D721Med (cell line): ENCODE results near the gene SYNJ2.

Experiments used
- DNase-seq: peaks from one replicate; pipeline ENCODE4 v3.0.0; 2011; ENCODE audit warnings: low spot score; ENCODE audit not compliant: insufficient read length
- FAIRE-seq: peaks from 2 replicates; lab custom pipeline; 2011; peaks lifted over from hg19 to GRCh38; lab: Jason Lieb, UNC
- CTCF ChIP-seq: IDR thresholded peaks from 2 replicates; pipeline ENCODE4 v1.5.1; 2012; ENCODE audit warnings: mild to moderate bottlenecking, control low read depth; ENCODE audit not compliant: insufficient read depth; ENCODE audit errors: missing control alignments

The SYNJ2 gene

GRCh38 chr6:157983406-157984119 lies 1.9 kb downstream of the SYNJ2 start:
- no peak for FAIRE-seq
- TF ChIP-seq CTCF, result no peak
- no peak for DNase-seq

- no peak for TF ChIP-seq CTCF
- DNase-seq (no peak), FAIRE-seq (no peak)
These were observed 2.5 kb downstream of the SYNJ2 start for GRCh38 chr6:157984128-157984527.

GRCh38 chr6:157984686-157985225 lies 3.1 kb downstream of the SYNJ2 start:
- TF ChIP-seq CTCF, result no peak
- FAIRE-seq (no peak), DNase-seq (no peak)

GRCh38 chr6:157985378-157986155 lies 3.9 kb downstream of the SYNJ2 start:
- FAIRE-seq, result no peak

GRCh38 chr6:157987788-157988699 lies 6.4 kb downstream of the SYNJ2 start:
- TF ChIP-seq CTCF, result no peak
- FAIRE-seq, result no peak
- DNase-seq, result no peak

More at GRCh38 chr6:157985378-157986155, 3.9 kb downstream of the SYNJ2 start:
- no peak for DNase-seq
- TF ChIP-seq CTCF, result no peak

GRCh38 chr6:157988700-157989063 lies 7.0 kb downstream of the SYNJ2 start:
- no peak for DNase-seq
- no peak for TF ChIP-seq CTCF
- FAIRE-seq, result no peak
